NCI-H1417 (cell line): ENCODE measurements around the gene CCDC82.
A peak's percentile ranks its signal among the peaks of the same experiment; 100 is the strongest.

Experiments used
- DNase-seq, 3 experiments: peaks; one replicate each; lab custom pipeline; 2025; lab: John Stamatoyannopoulos, UW

CCDC82 gene

DNA sequence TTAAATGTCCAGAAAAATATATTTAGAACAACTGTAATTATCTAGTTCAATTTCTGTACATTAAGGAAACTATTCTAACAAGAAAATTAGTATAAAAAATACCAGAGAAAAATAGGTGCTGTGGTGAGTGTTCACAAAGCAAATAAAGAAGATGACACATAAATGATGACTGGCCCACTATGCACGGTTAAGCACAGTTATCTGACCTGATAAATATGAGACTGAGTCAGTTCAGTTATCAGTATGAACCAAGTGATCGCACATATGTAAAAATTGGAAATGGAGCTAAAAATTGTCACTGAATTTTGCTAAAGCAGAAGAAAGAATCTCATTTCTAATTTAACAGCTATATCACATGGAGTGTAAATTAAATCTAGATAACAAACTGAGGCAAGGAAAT is 27.9 kb downstream of the CCDC82 start:
- DNase-seq: no peak

GRCh38 chr11:96358321-96358720 is 31.4 kb downstream of the CCDC82 start:
- no peak for DNase-seq

GRCh38 chr11:96357794-96358193 is 31.9 kb downstream of the CCDC82 start:
- DNase-seq: no peak

DNA sequence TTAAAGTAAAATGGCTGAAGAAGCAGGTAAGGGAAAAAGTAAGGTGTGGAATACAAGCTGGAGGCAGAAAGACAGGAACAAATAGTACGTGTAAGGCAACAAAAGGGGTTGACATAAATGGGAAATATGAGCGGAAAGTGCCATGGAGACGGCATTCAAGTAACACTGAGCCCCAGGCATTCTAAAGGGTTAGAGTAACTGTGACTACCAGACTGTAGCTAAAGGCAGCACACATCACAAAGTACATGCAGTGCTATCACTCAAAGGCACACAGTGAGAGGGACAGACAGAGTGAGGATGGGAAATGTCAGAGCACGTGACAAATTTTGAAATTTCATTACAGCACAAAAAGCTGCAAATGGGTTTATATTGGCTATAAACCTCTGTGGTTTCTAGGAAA is 32.9 kb downstream of the CCDC82 start:
- DNase-seq: no peak

DNA sequence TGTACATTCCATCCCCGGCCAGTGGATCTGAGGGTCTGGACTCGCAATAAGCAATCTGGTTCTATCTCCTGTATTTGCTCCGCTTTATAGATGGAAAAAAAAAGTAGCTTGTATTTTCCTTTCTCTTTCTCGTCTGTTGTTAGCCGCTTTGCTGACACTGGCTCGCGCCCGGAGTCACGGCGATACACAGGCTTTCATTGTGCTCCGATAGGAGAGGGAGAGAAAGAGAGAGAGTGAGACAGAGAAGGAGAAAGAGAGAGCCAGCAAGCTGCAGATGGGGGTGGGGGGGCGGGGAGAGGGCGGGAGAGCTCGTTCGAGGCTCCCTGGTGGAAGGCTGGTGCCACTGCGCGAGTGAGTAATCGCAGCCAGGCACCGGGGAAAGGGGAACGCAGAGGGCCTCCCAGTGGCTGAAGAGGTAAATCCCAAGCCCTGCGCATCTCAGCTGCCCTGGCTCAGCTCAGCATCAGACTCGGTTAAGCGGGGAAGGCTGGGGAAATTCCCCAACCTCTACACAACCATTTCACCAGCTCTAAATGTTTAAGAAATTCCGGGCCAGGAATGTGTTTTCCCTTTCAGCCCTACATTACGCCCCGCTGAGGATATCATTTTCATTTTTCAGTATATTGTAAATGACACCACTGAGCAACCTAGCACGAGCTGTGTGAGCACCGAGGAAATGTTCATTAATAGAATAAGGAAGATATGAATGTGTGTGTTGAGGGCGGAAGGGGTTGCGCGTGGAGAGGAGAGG is 46.6 kb downstream of the CCDC82 start, which contains the start of gene MAML2:
Gene MAML2 (minus strand): TSS at position 235 of the 751 bp plus-strand sequence. CDS start 1,300 bp downstream, outside the sequence.
- DNase-seq: peak; percentile 85 to 96 (median 89)

GRCh38 chr11:96342014-96342960 is 47.4 kb downstream of the CCDC82 start:
- peak in 2 of 3 experiments; percentile 48 to 76 for DNase-seq

GRCh38 chr11:96341211-96342013 is 48.3 kb downstream of the CCDC82 start:
- no peak for DNase-seq

- DNase-seq: no peak
Observed at GRCh38 chr11:96340555-96340885, 49.2 kb downstream of the CCDC82 start.

DNA sequence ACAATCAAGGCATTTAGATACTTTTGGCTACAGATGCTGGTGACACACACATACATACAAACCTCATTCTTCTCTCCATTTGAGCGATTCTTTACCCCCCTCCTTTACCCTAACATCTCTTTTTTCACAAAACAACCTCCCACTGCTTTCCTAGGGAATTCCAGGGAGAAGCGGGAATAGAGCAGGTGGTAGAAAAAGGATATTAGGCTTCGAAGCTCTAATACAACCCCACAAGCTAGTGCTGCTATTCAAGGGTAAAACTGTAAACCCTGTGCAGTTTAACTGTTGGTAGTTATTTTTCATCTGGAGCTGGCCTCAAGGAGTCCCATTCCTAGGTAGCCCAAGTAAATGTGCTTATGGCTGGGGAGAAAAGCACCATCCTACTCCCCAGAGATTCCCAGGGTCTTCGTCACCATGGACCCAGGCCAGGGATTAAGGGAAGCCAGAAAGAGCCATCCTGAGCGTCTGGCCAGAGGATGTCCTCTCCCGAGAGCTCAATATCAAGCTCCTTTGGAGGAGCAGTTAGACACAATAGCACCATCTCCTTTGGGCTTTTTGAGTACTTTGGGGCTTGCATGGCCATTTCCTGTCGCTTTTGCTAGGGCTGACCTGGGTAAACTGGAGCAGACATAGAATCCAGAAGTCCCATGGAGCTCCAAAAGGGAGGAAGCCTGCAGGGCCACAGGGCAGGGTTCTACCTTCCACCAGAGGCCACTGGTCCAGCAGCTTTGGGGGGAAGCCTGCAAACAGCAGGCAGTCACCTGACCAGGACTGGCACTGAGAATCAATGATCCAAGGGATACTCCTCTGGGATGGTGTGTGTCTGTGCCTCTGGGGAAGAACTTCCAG is 49.8 kb downstream of the CCDC82 start:
- DNase-seq: no peak

DNA sequence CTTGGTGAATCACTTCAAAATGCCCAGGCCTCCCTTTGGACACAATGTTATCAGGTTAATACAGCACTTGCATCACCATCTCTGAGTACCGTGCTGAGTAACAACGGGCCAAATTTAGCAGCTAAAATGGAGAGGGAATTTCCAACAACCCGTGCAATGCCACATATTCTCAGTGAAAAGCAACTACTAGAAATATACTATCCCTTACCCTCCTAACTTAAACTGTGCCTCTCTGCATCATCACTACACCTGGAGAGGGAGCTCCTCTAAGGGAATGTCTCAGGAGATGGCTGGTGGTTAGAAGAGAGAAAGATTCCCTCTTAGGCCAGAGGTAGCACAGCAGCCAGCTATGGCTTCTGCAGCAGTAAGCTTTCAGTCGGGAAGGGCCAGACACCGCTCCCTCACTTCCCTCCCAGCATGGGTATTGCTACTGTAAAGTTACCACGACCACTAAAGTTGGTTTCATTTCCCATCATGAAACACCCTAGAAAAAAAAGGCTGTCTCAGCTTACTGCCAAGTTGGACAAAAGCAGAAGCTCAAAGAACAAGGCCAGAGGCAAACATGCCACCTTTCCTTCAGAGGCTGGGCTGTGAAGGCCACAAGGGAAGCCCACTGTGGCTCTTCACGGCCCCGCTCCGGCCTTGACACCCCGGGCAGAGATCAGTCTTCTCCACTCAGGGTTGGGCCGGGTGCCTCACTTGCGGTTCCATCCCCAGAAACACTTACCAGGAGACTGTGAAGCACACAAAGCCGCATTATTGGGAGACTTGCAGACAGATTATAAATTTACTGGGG is 50.6 kb downstream of the CCDC82 start:
- DNase-seq: no peak

DNA sequence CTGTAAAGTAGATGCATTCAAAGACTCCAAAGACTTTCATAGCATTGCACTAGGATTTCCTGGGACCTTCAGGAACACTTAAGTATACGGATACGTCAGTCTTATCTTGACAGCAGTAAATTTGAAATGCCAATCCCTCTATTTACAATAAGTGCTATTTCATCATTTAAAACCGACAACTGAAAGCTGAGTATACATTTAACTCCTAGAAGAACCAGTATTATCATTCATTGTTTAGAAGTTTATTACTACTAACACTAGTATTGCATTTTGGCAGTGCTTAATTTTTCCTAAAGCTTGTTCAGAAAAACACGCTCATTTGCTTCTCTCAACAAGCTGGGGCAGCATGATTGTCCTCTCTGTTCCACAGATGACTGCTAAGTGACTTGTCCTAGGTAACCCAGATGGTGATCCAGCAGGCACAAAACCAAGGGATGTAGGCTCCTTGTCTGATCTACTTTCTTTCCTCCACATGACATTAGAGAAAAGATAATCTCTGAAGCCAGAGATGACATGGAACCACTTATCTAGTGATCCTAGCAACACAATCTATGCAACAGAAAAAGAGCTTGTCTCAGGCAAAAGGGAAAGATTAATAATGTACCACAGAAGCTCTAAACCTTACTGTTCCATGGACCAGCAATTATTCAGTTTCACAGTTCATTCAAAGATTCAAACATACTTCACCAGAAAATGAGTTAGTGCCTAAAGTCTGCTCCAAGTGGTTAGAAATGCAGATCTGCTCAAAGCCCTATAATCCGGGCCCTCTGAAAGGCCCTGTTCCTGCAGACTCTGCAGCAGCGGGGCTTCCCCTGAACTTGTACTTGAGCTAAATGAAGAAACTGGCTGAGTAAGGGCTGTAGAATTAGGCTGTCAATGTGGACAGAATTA is 51.9 kb downstream of the CCDC82 start:
- no peak for DNase-seq

DNA sequence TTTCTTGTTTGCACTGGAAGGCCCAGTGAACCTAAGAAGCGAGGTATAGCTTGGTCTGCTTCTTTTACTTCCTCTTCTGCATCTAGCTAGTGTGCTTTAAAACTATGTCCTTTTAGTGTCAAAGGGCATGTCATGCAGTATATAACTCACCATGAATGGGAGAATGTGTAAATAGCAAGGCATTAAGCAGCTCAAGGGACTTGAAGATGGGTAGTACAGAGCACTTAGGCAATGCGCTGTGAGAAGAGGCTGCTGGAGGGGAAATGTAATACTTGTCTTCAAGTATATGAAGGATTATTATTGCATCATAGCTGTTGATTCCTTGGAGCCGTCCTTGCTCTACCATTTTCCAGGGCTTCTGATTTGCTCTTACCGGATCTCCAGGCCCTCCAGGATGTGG is 54.3 kb downstream of the CCDC82 start:
- peak in 1 of 3 experiments; percentile 45 for DNase-seq

DNA sequence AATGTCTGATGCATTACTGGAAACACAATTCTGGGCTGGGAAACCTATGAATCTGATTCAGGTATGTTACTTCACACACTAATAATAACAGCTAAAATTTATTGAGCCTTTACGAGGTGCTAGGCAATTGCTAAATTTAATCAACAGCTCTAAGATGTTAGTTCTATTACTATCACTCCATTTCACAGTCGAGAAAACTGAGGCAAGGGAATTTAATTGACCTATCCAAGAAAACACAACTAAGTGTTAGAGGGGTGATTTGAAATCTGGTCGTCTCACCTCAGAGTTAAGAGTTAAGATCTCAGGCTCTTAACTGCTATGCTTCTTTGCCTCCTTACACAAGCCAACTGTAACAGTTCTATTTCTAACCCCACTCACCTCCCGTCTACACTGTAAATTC is 55.5 kb downstream of the CCDC82 start:
- DNase-seq: no peak

DNA sequence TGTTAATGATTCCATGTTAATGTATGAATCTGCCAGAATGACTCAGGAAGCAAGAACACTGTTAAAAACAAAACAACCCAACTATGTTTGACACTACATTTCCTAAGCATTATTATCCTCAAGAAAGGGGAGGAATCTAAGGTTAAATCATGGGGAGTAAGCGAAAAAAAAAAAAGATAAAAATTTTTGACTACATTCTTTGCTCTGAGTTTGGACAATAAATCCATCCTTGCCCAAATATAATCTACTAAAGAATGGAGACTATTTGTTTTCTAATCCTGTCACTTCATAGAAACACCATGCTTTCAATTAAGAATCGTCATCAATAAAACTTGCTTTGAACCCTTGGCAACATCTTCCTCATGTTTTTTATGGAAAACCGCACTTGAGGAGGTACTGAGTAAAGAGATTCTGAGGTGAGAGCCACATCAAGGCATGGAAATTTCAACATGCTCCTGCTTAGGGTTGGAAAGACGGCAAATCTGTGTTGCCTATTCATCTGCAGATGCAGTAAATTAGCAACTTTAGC is 56.5 kb downstream of the CCDC82 start:
- DNase-seq: no peak

DNA sequence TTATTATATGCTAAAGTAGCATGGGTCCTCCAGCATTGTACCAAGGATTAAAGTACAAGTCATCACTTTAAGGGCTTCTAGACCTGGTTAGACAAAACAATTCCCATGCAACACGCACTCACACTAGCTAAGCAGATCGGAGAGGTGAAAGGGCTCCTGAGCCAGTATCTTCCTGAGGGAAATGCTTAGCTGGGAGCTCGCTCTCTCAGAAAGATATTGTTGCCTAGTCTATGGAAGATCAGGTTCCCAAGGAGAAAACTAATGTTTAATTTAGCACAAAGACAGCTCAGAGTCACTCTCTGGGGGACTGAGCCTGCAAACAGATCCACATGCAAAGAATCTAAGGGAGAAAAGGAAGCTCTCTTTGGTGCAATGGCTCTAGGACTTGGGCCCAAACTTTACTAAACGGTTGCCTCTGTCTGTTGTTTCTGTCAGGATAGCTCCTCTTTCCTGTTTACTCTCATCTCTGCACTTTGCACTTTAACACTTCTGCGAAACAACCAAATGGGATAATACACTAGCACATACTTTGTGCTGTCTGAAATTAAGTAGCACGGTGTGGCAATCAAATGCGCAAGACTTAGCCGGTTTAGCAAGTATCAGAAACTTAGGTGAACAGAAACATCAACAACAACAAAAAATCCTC is 57.5 kb downstream of the CCDC82 start:
- DNase-seq: no peak

GRCh38 chr11:96331699-96332116 is 58.0 kb downstream of the CCDC82 start:
- no peak for DNase-seq

DNA sequence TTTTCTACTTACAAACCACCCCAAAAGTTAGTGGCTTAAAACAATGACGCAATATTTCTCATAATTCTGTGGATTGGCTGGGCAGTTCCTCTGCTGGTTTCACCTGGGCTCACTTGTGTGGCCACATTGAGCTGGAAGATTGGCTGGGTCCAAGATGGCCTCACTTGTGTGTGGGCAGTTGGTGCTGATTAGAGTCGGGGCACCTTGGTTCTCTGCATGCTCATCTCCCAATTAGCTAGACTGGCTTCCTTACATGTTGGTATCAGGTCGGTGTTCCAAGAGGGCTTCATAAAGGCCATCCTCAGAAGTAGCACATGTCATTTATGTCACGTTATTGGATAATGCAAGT is 59.2 kb downstream of the CCDC82 start:
- no peak for DNase-seq

GRCh38 chr11:96329855-96330510 is 59.7 kb downstream of the CCDC82 start:
- DNase-seq: no peak
